Effector memory CD4-positive, alpha-beta T cell (primary cell): ENCODE measurements around the gene RASD1.
"Not testable (repeated sequence)": the region's sequence is repeated elsewhere in the genome, so short reads cannot be mapped to it uniquely, and the experiment has no call there.

Experiments used
- DNase-seq, 3 donors: peaks; one replicate each; pipeline ENCODE4 v3.0.0-alpha.2; 2020
- H3K27ac ChIP-seq: 2 replicates; pipeline ENCODE4 v1.7.0; 2013; ENCODE audit warnings: mild to moderate bottlenecking, low read length, moderate library complexity; ENCODE audit not compliant: insufficient read depth, poor library complexity, severe bottlenecking
- H3K27me3 ChIP-seq: replicated peaks from 2 replicates; pipeline ENCODE4 v1.7.0; 2013; ENCODE audit warnings: mild to moderate bottlenecking, low read length; ENCODE audit not compliant: insufficient read depth, control insufficient read depth, poor library complexity, severe bottlenecking
- H3K36me3 ChIP-seq: 2 replicates; pipeline ENCODE4 v1.7.0; 2013; ENCODE audit warnings: mild to moderate bottlenecking, low read length, moderate library complexity; ENCODE audit not compliant: control insufficient read depth, insufficient read depth
- H3K4me1 ChIP-seq: 2 replicates; pipeline ENCODE4 v1.7.0; 2013; ENCODE audit warnings: low read length, mild to moderate bottlenecking; ENCODE audit not compliant: control insufficient read depth, insufficient read depth, poor library complexity, severe bottlenecking
- H3K4me3 ChIP-seq: 2 replicates; pipeline ENCODE4 v1.7.0; 2013; ENCODE audit warnings: low read length, low read depth, mild to moderate bottlenecking; ENCODE audit not compliant: insufficient read depth, poor library complexity, severe bottlenecking
- H3K9me3 ChIP-seq: 2 replicates; pipeline ENCODE4 v1.7.0; 2013; ENCODE audit warnings: mild to moderate bottlenecking, low read length, moderate library complexity; ENCODE audit not compliant: control insufficient read depth

RASD1 gene

GRCh38 chr17:17456251-17456650, 39.9 kb downstream of the RASD1 start:
- no peaks in the 10 kb centered on the region for H3K36me3 ChIP-seq
- no peak for DNase-seq
- H3K27me3 ChIP-seq, result no peaks in the 10 kb centered on the region
- H3K4me1 ChIP-seq, result no peaks in the 10 kb centered on the region
- H3K27ac ChIP-seq, result no peak overlapping the region
- H3K9me3 ChIP-seq, result no peaks in the 10 kb centered on the region
- no peak overlapping the region for H3K4me3 ChIP-seq

DNA sequence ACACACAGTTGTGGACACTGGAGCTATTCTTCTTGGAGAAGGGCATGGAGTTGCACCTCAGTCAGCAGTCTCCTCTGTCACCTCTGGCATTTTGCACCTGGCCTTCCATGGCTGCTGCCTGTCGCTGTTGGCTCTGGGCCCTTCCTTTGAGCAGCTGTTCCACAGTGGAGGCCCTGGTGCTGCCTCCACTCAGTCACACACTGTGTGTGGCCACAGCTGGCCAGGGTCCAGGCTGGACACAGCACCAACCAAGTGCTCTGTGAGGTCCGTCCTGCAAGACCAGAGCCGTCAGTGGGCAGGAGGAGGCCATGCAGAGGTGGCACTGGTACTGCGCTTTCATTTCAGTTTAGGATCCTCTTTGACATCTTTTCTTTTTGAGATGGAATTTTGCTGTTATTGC, 41.0 kb downstream of the RASD1 start:
- no peaks in the 10 kb centered on the region for H3K27me3 ChIP-seq
- no peak overlapping the region for H3K4me3 ChIP-seq
- no peak for DNase-seq
- no peaks in the 10 kb centered on the region for H3K4me1 ChIP-seq
- H3K36me3 ChIP-seq, result no peaks in the 10 kb centered on the region
- H3K9me3 ChIP-seq, result no peaks in the 10 kb centered on the region
- no peak overlapping the region for H3K27ac ChIP-seq

GRCh38 chr17:17454700-17455099, 41.5 kb downstream of the RASD1 start:
- H3K4me3 ChIP-seq, H3K27me3 ChIP-seq, H3K36me3 ChIP-seq, H3K9me3 ChIP-seq, H3K27ac ChIP-seq, DNase-seq, H3K4me1 ChIP-seq: not testable (repeated sequence)

DNA sequence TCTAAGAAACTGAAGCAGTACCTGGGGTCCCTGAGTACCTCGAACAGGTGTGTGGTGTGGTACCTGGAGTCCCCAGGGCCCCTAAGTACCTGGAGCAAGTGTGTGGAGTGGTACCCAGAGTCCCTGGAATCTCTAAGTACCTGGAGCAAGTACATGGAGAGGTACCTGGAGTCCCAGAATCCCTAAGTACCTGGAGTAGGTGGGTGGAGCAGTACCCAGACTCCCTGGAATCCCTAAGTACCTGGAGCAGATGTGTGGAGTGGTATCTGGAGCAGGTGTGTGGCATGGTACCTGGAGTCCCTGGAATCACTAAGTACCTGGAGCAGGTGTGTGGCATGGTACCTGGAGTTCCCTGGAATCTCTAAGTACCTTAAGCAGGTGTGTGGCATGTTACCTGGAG, 41.9 kb downstream of the RASD1 start:
- Histone ChIP-seq H3K27ac (no peak overlapping the region), H3K27me3 (no peaks in the 10 kb centered on the region), H3K4me3 (no peak overlapping the region), H3K4me1 (no peaks in the 10 kb centered on the region), H3K36me3 (no peaks in the 10 kb centered on the region), H3K9me3 (no peaks in the 10 kb centered on the region)
- DNase-seq, result no peak

DNA sequence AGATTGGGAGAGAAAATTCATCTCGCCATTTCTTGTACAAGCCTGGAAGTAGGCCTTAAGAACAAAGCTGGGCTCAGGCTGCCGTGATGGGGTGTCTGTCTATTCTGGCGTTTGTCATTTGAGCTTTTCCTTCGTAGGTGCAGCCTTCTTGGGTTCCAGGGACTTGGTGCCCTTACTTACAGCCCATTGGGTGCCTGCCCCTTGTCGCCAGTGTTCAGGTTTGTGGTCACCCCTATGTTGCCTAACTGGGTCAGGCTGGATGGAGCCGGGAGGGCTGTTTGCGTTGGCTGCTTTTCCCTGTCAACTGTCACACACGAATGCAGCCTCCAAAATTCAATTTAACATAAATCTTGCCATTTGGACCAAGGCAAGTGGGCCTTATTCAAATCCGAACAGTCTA, 43.1 kb downstream of the RASD1 start:
- Histone ChIP-seq H3K9me3 (no peaks in the 10 kb centered on the region), H3K4me1 (no peaks in the 10 kb centered on the region), H3K27ac (no peak overlapping the region), H3K27me3 (no peaks in the 10 kb centered on the region), H3K4me3 (no peak overlapping the region), H3K36me3 (no peaks in the 10 kb centered on the region)
- no peak for DNase-seq

DNA sequence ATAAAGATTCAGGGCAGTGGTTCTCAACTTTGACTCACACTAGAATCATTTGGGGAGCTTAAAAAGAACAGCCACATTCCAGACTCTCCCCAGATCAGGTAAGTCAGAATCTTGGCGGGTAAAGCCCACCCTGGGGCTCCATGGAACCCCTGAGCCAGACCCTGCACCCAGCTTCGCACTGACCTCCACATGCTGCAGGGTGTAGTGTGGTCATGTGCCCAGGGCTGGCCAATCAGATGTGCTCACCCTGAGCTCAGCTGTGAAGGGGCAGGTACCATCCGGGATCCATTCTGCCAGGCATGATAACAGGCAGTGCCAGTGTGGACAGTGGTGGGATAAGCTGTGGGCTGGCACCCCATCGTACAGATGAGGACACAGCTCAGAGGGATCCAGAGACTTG, 47.5 kb downstream of the RASD1 start:
- Histone ChIP-seq H3K4me3 (no peak overlapping the region), H3K36me3 (no peaks in the 10 kb centered on the region), H3K27me3 (no peaks in the 10 kb centered on the region), H3K4me1 (no peaks in the 10 kb centered on the region), H3K27ac (no peak overlapping the region), H3K9me3 (no peaks in the 10 kb centered on the region)
- no peak for DNase-seq

- Histone ChIP-seq H3K4me3 (no peak overlapping the region), H3K36me3 (no peaks in the 10 kb centered on the region), H3K4me1 (no peaks in the 10 kb centered on the region), H3K27me3 (no peaks in the 10 kb centered on the region), H3K9me3 (no peaks in the 10 kb centered on the region), H3K27ac (no peak overlapping the region)
- DNase-seq, result no peak
Observed at GRCh38 chr17:17448076-17448475, 48.1 kb downstream of the RASD1 start.

DNA sequence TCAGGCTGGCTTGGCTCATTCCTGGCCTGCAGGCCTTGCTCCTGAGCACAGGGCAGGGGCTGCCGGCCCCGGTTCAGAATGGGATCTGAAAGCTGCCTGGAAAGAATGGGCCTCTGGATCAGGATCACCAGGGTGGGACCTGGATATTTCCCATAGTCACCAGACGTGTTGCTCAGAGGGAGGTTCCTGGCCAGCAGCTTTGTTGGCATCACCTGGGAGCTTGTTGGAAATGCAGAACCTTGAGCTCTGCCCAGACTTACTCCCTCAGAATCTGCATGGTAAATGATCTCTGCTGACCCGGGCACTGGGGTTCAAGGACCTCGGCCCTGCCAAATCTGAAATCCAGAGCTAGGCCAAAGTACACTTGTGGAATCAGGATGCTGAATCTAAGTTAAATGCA, 48.9 kb downstream of the RASD1 start:
- Histone ChIP-seq H3K27ac (no peak overlapping the region), H3K4me3 (no peak overlapping the region), H3K4me1 (no peaks in the 10 kb centered on the region), H3K9me3 (no peaks in the 10 kb centered on the region), H3K36me3 (no peaks in the 10 kb centered on the region), H3K27me3 (no peaks in the 10 kb centered on the region)
- DNase-seq, result no peak

GRCh38 chr17:17446666-17447155, 49.5 kb downstream of the RASD1 start:
- Histone ChIP-seq H3K9me3 (no peaks in the 10 kb centered on the region), H3K36me3 (no peaks in the 10 kb centered on the region), H3K27me3 (no peaks in the 10 kb centered on the region), H3K4me1 (no peaks in the 10 kb centered on the region), H3K27ac (no peak overlapping the region), H3K4me3 (no peak overlapping the region)
- no peak for DNase-seq

- Histone ChIP-seq H3K27me3 (no peaks in the 10 kb centered on the region), H3K27ac (no peak overlapping the region), H3K4me1 (no peaks in the 10 kb centered on the region), H3K36me3 (no peaks in the 10 kb centered on the region), H3K9me3 (no peaks in the 10 kb centered on the region), H3K4me3 (no peak overlapping the region)
- no peak for DNase-seq
Observed at GRCh38 chr17:17445925-17446665, 50.1 kb downstream of the RASD1 start.
